ENCODE measurements around the gene CMTM5. TPM values are rescaled to one million over a fixed set of nuclear protein-coding genes. Genes with fewer than 3 reads are reported as not detected.

CMTM5 gene
- total and polyA plus RNA-seq, 7 donors, result 1.2 to 4.6 (median 3.1) TPM; not detected in 2

GRCh38 chr14:23405516-23406025, 28.7 kb downstream of the CMTM5 start:
- Histone ChIP-seq H3K27ac (no peak overlapping the region), H3K9me3 (no peaks in the 10 kb centered on the region), H3K4me1 (no peaks in the 10 kb centered on the region), H3K36me3 (no peaks in the 10 kb centered on the region), H3K4me3 (no peak overlapping the region), H3K27me3 (peaks cover 0 to 5% (median 0%) of the 10 kb centered on the region in 3 donors)
- TF ChIP-seq CTCF (IDR thresholded peaks at IDR 0.05) (no peak), EP300 (IDR thresholded peaks at IDR 0.05) (no peak), POLR2A (IDR thresholded peaks at IDR 0.05) (no peak), POLR2AphosphoS5 (IDR thresholded peaks at IDR 0.05) (no peak)
- intact Hi-C loops (cut with DNase I), result no loop called here
- WGBS, 2 donors, result 80 to 91% methylated on average over 13 of the region's 13 CpGs
- no peak for DNase-seq

GRCh38 chr14:23406244-23406643, 29.4 kb downstream of the CMTM5 start:
- H3K27ac ChIP-seq, result no peak overlapping the region
- H3K4me1 ChIP-seq, result no peaks in the 10 kb centered on the region
- no peaks in the 10 kb centered on the region for H3K36me3 ChIP-seq
- no peak overlapping the region for H3K4me3 ChIP-seq
- no peak for TF ChIP-seq EP300 (IDR thresholded peaks at IDR 0.05)
- TF ChIP-seq POLR2AphosphoS5 (IDR thresholded peaks at IDR 0.05), result no peak
- no peak for TF ChIP-seq CTCF (IDR thresholded peaks at IDR 0.05)
- TF ChIP-seq POLR2A (IDR thresholded peaks at IDR 0.05), result no peak
- 54 to 58% methylated on average over 4 of the region's 4 CpGs for WGBS, 2 donors
- DNase-seq, result no peak
- no peaks in the 10 kb centered on the region for H3K9me3 ChIP-seq
- peaks cover 0 to 5% (median 0%) of the 10 kb centered on the region in 3 donors for H3K27me3 ChIP-seq
- intact Hi-C loops (cut with DNase I), result no loop called here

GRCh38 chr14:23406725-23407355, 30.0 kb downstream of the CMTM5 start:
- intact Hi-C loops (cut with DNase I), result no loop called here
- WGBS, 2 donors, result 87 to 92% methylated on average over 15 of the region's 15 CpGs
- no peak for DNase-seq
- Histone ChIP-seq H3K4me3 (no peak overlapping the region), H3K27ac (no peak overlapping the region), H3K36me3 (no peaks in the 10 kb centered on the region), H3K27me3 (peaks cover 0 to 5% (median 0%) of the 10 kb centered on the region in 3 donors), H3K9me3 (no peaks in the 10 kb centered on the region), H3K4me1 (no peaks in the 10 kb centered on the region)
- TF ChIP-seq CTCF (IDR thresholded peaks at IDR 0.05), result no peak
- no peak for TF ChIP-seq POLR2AphosphoS5 (IDR thresholded peaks at IDR 0.05)
- TF ChIP-seq EP300 (IDR thresholded peaks at IDR 0.05), result no peak
- no peak for TF ChIP-seq POLR2A (IDR thresholded peaks at IDR 0.05)

DNA sequence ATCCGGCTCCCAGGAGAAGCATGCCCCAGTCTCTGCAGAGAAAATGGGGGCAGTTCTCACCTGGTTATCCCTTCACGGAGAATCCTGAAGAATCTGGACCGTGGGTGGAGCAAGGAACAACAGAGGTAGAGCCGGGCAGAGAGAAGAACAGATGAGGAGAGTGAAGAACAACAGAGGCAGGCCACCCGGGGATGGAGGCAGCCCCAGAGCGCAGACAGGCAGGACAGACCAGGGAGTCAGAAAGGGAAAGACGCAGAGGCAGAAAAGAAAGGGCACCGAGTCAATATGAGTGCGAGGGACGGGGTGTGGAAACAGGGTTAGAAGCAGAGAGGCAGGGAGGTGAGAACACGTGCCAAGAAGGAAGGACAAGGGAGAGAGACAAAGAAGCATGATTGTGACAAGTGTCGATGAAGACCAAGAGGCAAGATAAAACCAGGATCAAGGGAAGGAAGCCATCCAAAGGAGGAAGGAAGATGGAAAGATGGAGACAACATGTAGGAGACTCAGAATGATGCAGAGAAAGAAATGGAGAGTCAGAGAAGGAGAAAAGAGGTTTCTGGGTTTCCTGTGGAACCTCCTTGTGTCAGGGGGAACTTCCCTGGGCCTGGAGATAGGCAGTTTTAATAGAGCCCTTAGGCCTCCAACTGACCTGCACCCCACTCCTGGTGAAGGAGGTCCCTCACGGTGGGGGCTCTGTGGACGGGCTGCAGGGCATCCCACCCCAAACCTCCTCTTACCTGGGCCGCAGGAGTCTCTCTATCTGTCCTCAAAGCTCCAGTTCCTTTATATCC, 30.9 kb downstream of the CMTM5 start, which contains the start of gene MYH6:
TSS of gene MYH6 (minus strand) at position 758 of the 791 bp plus-strand sequence. CDS start 1,050 bp downstream, outside the sequence.
- DNase-seq, result no peak
- intact Hi-C loops (cut with DNase I), result no loop called here
- H3K27ac ChIP-seq, result no peak within 1 kb of the TSS
- TF ChIP-seq EP300 (IDR thresholded peaks at IDR 0.05) (no peak), CTCF (IDR thresholded peaks at IDR 0.05) (no peak), POLR2A (IDR thresholded peaks at IDR 0.05) (no peak), POLR2AphosphoS5 (IDR thresholded peaks at IDR 0.05) (no peak)
- H3K4me3 ChIP-seq, result no peak within 1 kb of the TSS
- no peaks in the 10 kb centered on the region for H3K4me1 ChIP-seq
- H3K36me3 ChIP-seq, result no peaks in the 10 kb centered on the region
- no peaks in the 10 kb centered on the region for H3K9me3 ChIP-seq
- peaks cover 0 to 5% (median 0%) of the 10 kb centered on the region in 3 donors for H3K27me3 ChIP-seq
- WGBS, 2 donors, result 69 to 85% methylated on average over 15 of the region's 15 CpGs
